ENCODE results near the gene DGKB.

The DGKB gene

GRCh38 chr7:14628516-14628915 lies 274.0 kb downstream of the DGKB start:
- ATAC-seq, result no peak
- TF ChIP-seq ZNF8 (CRISPR knock-in tag; IDR thresholded peaks at IDR 0.05) (no peak), BACH2 (CRISPR knock-in tag; IDR thresholded peaks at IDR 0.05; ENCODE audit: borderline replicate concordance) (no peak), OSR1 (CRISPR knock-in tag; IDR thresholded peaks at IDR 0.05) (no peak), ZFP30 (CRISPR knock-in tag; IDR thresholded peaks at IDR 0.05) (no peak), ARNTL (CRISPR knock-in tag; IDR thresholded peaks at IDR 0.05; ENCODE audit: borderline replicate concordance, low read depth) (no peak), CSRNP3 (CRISPR knock-in tag; IDR thresholded peaks at IDR 0.05) (no peak), CREB5 (CRISPR knock-in tag; IDR thresholded peaks at IDR 0.05; ENCODE audit: low read depth) (no peak), ZC3H10 (CRISPR knock-in tag; IDR thresholded peaks at IDR 0.05) (no peak), ESRRG (CRISPR knock-in tag; IDR thresholded peaks at IDR 0.05) (no peak), TSHZ2 (CRISPR knock-in tag; IDR thresholded peaks at IDR 0.05) (no peak), ISL1 (CRISPR knock-in tag; IDR thresholded peaks at IDR 0.05) (no peak), POU6F1 (CRISPR knock-in tag; IDR thresholded peaks at IDR 0.05; ENCODE audit: borderline replicate concordance, low read depth) (no peak), RARB (CRISPR knock-in tag; IDR thresholded peaks at IDR 0.05) (no peak), TOX (CRISPR knock-in tag; IDR thresholded peaks at IDR 0.05; ENCODE audit: borderline replicate concordance) (no peak), GLIS3 (CRISPR knock-in tag; IDR thresholded peaks at IDR 0.05) (no peak), ZNF70 (CRISPR knock-in tag; IDR thresholded peaks at IDR 0.05) (no peak), ZFP3 (CRISPR knock-in tag; IDR thresholded peaks at IDR 0.05) (no peak), PPARA (CRISPR knock-in tag; IDR thresholded peaks at IDR 0.05; ENCODE audit: borderline replicate concordance) (no peak)

GRCh38 chr7:14626076-14626475 lies 276.5 kb downstream of the DGKB start:
- TF ChIP-seq RARB (CRISPR knock-in tag; IDR thresholded peaks at IDR 0.05) (no peak), OSR1 (CRISPR knock-in tag; IDR thresholded peaks at IDR 0.05) (no peak), ZC3H10 (CRISPR knock-in tag; IDR thresholded peaks at IDR 0.05) (no peak), TSHZ2 (CRISPR knock-in tag; IDR thresholded peaks at IDR 0.05) (no peak), CSRNP3 (CRISPR knock-in tag; IDR thresholded peaks at IDR 0.05) (no peak), ESRRG (CRISPR knock-in tag; IDR thresholded peaks at IDR 0.05) (no peak), ZFP30 (CRISPR knock-in tag; IDR thresholded peaks at IDR 0.05) (no peak)
- no peak for ATAC-seq

GRCh38 chr7:14622559-14622958 lies 280.0 kb downstream of the DGKB start:
- TF ChIP-seq ARNTL (CRISPR knock-in tag; IDR thresholded peaks at IDR 0.05; ENCODE audit: borderline replicate concordance, low read depth), result no peak
- no peak for TF ChIP-seq ISL1 (CRISPR knock-in tag; IDR thresholded peaks at IDR 0.05)
- TF ChIP-seq POU6F1 (CRISPR knock-in tag; IDR thresholded peaks at IDR 0.05; ENCODE audit: borderline replicate concordance, low read depth), result no peak
- no peak for TF ChIP-seq ZNF8 (CRISPR knock-in tag; IDR thresholded peaks at IDR 0.05)
- ATAC-seq, result no peak

Data from SK-N-SH treated with all-trans-retinoic acid at 6 μM for 48 hours (cell line).